HG03575 (cell line): ENCODE measurements around the gene PABPN1.

Experiments used
- ATAC-seq: cut with Tn5 transposase; IDR thresholded peaks from one replicate; pipeline ENCODE4 v1.9.1; 2021; ENCODE audit not compliant: unreplicated experiment, insufficient number of reproducible peaks, low FRiP score; ENCODE audit errors: extremely low read depth

Gene PABPN1

DNA sequence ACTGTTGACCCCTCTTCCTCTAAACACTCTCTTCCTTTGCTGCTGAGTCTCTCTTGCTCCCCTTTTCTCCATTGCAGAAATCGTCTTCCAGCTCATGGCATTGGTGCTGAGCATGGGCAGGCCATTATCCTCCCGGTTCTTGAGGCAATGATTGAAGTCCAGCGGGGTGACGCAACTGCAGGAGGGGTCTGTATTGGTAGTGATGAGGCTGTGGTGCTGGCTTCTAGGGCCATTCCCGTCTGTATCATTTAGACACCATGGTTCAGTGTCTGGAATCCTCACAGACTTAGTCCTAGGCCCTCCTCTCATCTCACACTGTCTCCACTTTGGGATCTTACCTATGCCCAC lies 32.1 kb downstream of the PABPN1 start:
- no peak for ATAC-seq

DNA sequence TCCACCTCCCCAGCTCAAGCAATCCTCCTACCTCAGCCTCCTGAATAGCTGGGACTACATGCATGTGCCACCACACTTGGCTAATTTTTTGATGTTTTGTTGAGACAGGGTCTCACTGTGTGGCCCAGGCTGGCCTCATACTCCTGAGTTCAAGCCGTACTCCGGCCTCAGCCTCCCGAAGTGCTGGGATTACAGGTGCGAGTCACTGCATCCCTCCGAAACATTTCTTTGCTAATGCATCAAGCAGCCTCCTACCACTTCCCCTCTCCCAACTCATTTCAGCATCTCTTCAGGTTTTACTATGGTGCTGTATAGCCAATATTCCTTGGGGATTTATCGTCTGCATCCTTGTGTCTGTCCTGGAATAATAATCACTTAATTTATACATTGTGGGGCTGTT lies 33.7 kb downstream of the PABPN1 start:
- ATAC-seq: no peak

DNA sequence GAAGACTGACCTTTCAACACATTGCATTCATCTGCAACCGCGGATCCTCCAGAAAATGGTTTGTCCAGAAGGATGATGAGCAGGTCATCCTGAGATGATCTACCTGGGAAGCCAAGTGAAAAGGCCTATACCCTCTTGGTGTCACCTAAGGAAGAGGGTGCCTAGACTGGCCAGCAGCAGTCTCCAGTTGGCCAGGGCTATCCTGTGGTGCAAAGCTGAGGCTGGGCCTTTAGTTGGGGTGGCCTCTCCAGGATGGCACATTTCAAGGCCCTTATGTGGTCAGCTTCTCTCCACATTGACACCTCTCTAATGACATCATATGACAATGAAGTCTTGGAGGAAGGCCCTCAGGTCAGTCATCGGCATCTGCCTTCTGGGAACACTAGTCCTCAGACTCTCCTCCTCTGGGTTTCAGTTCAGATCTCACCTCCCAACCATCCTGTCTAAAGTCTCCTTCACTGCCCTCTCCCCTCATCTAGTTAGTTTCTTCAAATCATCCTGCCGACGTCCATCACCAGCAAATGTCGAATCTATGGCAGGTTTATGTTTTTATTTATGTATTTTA lies 34.7 kb downstream of the PABPN1 start:
- ATAC-seq: no peak

DNA sequence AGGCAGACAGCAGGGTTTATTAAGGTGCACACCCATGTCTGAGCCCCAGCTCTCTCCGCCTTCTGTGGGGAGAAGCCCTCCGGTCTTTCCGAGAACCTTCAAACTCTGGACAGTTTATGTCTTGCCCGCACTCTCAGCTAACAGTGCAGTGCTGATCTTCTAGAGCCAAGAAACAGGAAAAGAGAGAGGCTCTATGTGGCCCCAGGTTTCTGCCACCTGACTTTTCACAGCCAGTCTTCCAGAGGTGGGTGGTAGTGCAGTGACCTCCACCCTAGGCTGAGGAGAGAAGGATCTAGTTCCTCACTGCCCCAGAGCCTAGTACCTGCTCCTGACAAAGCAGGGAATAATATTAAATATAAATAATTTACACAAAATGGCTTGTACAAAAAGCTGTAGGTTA lies 35.4 kb downstream of the PABPN1 start:
- ATAC-seq: no peak

DNA sequence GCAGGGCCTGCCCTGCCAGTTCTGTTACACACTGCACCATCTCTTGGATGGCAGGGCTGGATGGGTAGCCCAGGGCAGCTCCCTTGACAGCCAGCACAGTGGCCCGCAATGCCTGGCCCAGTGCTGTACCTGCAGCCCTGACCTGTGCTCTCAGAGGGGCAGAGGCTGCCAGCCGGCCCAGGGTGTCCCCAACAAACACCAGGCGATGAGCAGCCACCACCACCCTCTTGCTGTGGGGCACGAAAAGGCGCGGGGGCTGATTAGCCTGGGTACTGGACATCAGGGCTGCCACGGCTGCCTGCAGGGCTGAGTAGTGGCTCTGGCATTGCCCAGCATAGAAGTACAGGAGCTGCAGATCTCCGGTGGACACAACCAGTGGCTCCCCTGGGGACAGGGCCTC lies 36.0 kb downstream of the PABPN1 start:
- ATAC-seq: no peak

DNA sequence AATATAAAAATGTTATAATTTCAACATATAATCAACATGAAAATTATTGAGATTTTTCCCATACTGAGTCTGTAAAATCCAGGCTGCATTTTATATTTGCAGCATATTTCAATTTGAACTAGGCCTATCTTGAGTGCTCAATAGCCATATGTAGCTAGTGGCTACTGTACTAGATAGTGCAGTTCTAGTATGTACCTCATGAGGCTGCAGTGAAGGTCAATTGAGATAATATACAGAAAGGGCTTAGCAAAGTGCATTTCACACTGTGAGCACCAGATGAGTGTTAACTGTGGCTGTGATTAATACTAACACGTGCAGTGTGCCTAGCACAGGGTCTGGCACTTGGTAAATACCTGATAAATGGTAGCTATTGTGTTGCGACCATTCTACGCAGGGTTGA lies 36.8 kb downstream of the PABPN1 start:
- no peak for ATAC-seq

DNA sequence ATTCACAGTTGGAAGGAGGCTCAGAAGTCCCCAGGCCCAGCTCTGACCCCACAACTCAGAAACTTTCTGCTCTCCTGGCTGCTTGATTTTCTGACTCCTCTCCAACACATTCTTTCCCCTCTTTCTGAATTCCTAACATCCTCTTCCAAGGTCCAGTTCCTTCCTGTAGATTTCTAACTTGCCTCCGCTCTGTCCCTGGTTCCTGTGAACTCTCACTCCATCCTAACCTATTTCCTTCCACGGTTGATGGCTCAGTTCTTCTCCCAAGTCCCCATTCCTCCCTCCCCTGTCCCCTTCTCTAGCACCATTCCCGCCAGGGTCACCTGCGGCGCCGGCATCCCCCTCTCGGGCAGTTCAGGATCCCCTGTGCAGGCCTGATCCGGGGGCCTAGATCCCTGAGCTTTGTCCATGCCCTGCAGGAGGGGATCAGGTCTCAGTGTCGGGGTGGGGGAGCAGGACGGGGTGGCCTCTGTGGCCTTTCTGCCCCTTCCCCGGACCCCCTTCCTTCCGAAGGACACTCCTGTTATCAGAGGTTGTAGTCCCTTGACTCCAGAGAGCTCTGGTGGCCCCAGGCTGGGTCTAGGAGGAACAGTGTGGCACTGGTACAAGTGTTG lies 37.4 kb downstream of the PABPN1 start:
- no peak for ATAC-seq

DNA sequence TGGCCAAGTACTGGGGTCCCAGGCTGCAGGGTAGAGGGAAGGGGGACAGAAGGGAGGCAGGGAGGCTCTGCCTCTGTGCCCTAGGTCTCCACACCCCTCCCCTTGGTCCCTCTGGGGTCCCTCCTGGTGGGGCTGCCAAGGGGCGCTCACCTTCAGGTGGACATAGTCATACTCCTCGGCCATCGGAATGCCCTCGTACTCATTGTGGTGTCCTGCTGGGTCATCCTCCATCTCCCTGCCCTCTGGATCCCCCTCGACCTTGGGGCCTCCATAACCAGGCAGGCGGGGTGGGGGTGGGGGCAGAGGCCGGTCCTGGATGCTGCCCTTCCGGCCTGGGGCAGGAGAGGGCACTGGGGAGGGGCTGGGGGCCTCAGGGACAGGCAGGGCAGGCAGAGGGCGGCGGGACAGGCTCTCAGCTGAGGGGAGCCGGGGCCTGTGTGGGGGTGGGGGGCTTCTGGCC lies 37.9 kb downstream of the PABPN1 start:
- ATAC-seq: no peak

DNA sequence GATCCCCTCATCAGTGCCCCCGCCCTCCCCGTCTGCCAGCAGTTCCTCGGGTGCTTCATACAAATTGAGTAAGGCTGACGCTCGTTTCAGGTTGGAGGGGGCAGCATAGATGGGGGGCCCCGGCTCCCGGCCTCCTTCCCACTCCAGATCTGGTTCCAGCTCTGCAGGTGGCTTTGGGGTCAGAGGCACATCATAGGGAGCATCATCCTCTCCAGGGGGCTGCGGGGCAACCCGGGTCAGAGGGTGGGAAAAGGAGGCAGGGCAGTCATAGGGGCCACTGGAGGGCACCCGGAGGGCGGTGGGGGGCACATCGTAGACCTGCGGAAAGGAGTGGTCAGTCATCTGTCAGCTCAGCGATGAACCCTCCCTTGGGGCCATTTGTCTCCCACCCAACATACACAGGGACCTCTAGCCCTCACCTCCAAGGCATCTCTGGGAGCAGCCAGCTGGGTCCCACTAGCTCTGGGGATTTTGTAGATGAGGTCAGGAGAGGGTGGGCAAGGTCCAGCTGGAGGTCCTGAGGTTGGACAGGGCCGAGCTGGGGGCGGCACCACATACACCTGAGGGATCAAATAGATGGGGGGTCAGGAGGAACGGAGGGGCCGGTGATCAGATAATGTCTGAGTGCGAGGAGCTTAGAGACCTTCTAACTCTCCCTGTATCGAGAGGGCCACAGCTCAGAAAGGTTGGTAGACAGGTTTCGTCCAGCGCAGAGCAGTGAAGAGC lies 38.6 kb downstream of the PABPN1 start:
- no peak for ATAC-seq

DNA sequence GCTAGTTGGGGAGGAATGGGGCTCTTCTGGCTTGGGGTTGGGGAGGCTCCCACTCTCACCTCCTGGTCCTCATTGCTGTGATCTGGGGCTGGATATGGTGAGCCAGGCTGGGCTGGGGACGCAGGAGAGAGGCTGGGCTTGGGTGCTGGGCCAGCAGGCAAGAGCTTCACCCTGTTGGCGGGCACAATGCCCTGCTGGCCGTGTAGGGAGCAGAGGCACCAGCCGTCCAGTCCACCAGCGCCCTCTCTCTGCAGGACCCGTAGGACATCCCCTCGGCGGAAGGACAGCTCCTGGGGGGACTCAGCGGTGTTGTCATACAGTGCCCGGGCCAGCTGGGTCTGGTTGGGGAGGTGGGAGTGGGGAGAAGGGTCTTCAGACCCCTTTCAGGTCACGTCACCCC lies 39.2 kb downstream of the PABPN1 start:
- ATAC-seq: no peak

DNA sequence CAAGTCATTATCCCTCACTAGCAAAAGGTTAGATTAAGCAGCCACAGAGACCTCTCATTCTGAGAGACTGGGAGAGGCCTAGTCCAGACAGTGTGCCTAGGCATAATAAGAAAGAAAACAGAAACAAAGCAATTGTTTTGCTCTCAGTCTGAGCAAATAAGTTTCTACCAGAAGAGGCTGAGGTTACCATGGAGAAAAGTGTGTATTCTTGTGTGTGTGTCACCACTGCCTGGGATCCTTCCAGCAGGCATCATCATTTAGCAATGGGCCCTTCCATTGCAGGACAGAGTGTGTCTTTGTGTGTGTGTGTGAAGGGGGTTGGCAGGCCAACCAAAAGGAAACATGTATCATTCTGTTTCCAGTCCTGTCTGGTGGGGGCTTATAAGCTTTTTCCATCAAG lies 40.1 kb downstream of the PABPN1 start:
- no peak for ATAC-seq

DNA sequence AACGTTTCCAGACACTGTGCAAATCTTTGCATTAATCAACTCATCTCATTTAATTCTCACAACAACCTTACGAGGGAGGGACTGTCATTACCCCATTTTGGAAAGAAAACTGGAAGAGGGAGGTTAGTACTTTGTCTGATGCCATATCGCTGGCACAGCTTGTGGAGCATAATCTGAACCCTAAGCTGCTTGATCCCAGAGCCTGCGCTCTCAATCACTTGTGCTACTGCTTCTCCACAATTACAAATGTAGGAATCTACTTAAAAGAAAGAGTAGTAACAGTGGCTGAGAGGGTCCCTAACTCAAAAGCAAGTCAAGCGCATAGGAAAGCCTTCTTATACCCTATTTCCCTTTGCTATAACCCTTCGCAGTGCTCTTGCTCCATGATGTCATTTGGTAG lies 40.5 kb downstream of the PABPN1 start:
- no peak for ATAC-seq

DNA sequence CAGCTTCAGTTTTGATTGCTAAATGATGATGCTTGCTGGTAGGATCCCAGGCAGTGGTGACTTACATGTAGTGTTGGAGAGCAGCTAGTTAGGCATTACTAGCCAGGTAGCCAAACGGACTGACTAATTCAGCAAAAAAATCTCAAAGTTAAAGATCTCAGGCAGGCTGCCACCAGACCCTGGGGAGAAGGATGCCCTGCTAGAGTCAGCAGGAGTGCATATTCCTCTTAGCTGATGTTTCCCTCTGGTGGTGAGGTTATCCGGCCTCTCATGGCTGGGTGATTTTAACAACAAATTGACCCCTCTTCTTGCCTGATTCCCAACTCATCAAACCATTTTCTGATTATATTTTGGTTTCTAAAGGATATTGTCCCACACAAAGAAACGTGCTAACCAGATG lies 40.9 kb downstream of the PABPN1 start:
- no peak for ATAC-seq

DNA sequence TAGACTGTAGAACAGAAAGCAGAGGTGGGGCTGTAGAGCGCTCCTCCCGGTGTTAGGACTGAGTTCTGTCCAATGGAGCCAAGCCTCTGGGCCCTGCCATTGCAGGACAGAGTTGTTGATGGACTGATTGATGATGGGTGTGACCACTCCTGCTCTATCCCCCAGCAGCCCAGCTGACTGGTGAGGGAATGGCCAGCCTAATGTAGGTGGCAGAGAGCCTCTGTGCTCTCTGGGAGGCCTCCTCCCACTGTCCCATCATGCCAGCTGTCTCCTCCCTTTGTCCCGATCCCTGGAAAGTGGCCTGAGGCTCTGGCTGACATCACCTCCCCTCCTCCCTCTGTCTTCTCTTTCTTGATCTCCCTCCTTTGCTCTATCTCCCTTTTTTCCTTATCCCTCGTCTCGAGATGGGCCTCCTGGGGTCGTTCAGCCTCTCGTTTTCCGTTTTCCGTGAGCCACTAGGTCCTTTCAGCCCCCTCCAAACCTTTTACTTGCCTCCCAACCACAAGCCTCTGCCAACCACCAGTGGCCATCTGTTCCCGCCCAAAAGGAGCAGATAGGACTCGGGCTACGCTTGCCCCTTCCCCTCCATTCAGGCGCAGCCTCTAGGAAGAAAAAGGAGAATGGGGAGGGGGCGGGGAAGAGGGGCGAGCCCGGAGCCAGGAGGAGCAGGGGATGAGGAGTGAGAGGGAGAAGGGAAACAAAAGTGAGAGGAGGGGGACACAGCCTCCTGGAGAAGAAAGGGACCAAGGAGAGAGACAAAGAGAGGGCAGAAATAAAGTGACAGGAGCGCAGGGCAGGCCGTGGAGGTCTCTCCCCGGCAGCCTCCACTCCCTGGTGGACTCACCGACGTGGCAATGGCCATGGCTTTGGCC lies 43.1 kb downstream of the PABPN1 start:
- ATAC-seq: no peak

DNA sequence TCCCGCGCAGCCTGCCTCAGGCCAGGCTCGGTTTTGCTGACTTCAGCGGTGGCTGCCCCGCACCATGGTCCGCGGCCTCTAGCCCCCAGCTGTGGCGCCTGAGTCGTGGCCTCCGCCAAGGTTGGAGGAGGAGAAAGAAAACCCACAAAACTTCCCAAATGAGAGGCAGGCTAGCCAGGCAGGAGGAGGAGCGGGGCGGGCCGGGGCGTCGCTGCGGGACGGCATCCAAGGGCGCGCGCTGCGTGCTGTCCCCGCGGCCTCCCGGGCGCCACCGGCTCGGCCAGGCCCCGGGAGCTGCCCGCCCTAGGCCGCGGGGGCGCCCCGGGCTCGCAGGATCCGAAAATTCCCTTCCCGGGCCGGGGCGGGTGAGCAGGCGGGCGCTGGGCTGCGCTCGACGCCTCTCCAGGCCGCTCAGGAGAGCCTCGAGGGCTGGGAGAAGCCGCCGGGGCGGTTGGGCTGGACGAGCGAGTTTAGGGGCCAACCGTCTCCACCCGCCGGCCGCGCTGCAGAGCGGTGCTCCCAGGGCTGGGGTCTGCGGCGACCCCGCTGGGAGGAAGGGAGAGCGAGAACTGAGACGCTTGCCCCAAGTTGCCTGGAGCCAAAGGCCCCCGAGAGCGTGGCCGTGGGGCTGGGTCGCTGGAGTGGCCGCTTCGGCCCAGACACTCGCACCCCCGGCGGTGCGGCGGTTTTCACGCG lies 43.9 kb downstream of the PABPN1 start, which contains the start of gene EFS:
Gene EFS (minus strand): TSS at position 137 of the 696 bp plus-strand sequence. CDS start 147 bp downstream, outside the sequence.
- no peak for ATAC-seq

DNA sequence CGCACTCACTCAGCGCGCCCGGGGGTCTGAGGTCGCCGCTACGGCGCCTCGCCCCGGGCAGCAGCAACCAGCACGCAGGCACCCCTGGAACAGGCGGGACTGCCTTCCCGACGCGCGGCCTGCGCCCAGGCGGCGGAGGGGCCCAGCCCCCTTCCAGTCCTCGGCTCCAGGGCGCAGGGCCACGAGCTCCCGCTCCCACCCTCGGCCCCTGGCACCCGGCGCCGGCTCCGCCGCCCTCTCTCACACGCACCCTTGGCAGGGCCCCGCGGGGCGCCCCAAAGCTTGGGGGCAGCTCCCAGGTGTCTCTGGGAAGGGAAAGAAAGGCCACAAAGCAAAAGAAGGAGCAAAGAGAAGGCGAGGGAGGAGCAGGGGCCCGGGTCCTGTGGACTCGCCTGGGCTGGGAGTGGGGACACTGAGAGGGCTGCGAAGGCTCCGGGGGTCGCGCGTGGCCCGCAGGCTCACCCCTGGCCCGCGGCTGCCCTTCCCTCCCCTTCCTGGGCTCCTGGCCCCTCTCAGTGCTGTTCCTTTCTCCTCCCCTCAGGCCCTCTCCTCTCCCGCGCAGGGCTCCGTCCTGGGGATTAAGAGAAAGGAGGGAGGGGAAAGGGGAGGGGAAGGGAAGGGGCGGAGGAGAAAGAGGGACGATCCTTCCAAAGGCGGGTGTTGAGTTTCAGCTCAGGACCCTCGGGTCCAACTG lies 44.6 kb downstream of the PABPN1 start:
- no peak for ATAC-seq

DNA sequence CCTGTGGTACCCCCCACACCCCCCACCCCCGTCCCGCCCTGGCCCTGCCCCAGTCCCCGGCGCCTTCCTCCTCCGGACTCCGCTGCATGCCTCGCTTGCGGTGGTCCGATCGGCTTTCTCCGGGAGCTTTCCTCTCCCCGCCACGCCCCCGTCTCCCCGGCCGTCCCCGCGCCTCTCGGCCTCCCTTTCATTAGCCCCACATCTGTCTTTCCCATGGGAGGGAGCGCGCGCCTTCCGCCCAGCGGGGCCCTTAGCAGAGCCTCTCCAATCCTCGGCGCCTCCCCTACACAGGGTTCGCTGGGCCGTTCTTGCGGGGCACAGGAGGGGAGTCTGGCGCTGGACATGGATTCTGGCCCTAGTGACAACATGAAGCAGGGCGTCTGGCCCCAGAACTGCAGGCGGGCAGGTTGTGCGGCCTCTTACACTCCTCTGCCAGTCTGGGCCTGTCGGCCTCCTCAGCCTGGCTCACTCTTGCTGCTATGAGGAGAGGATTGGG lies 45.2 kb downstream of the PABPN1 start:
- ATAC-seq: no peak

DNA sequence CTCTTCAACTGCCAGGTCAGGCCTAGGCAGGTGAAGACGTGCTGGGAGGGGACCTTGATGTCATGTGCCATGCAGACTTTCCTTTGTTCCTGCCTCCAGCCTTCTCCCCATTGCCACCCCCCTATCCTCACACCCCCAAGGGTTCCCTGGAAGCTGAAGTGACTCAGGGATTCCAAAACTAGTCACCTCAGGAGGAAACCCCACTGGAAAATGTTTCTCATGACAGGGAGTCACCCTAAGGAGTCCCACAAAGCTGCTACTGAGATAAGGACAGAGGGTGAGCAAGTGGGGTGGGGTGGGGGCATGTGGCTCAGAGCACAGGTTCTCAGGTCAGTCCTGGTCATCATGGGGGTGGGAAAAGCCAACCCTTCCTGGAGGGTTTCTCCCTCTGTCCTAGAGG lies 49.0 kb downstream of the PABPN1 start:
- no peak for ATAC-seq
